HG03159 (cell line): ENCODE measurements around the gene HDDC2.

Source experiments
- ATAC-seq: cut with Tn5 transposase; IDR thresholded peaks from one replicate; pipeline ENCODE4 v1.9.1; 2021; ENCODE audit warnings: mild to moderate bottlenecking, moderate library complexity; ENCODE audit not compliant: unreplicated experiment

Gene HDDC2

GRCh38 chr6:125245109-125245508 is 56.7 kb downstream of the HDDC2 start:
- ATAC-seq = no peak

GRCh38 chr6:125237764-125238163 is 64.0 kb downstream of the HDDC2 start:
- ATAC-seq = no peak

- no peak for ATAC-seq
These were observed 65.0 kb downstream of the HDDC2 start for GRCh38 chr6:125236536-125237327.

- no peak for ATAC-seq
These were observed 68.6 kb downstream of the HDDC2 start for GRCh38 chr6:125233202-125233601.

GRCh38 chr6:125232466-125232865 is 69.3 kb downstream of the HDDC2 start:
- ATAC-seq = no peak

- no peak for ATAC-seq
These were observed 70.0 kb downstream of the HDDC2 start for GRCh38 chr6:125231574-125232343.

- ATAC-seq = no peak
These were observed 70.6 kb downstream of the HDDC2 start for GRCh38 chr6:125231133-125231532.

DNA sequence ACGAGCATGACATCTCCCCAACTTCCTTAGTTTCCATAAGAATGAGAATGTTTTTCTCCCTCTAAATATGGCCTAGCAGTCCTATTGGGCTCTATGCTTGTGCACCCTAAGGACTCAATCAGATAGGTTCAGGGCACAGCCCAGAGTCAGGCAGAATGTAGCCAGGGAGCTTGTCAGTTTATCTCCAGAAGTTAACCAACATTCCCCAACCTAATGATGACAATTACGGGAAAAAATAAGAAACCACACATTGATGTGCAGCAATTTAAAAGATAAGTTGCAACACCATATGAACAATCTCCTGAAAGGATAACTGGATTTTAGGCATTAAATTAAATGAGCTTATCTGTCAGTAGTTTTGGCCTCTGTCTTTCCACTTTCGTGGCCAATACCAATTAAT is 71.1 kb downstream of the HDDC2 start:
- no peak for ATAC-seq

DNA sequence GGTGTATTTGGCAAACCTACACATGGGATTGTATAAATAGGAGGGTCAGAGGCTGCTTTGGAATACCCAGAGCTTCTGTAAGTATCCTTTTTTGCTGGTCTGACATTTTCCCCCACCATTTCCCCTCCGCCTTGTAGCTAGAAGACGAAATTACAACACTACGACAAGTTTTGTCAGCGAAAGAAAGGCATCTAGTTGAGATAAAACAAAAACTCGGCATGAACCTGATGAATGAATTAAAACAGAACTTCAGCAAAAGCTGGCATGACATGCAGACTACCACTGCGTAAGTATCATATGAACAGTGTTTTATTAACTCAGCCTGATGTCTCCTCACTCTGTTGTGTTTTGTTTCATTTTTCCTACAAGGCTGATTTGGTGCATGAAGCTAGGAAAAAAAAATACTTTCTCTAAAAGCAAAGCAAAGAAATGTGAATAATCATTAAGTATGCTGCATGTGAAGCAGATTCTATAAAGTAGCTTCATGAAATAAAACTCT is 72.7 kb downstream of the HDDC2 start:
- ATAC-seq = no peak

DNA sequence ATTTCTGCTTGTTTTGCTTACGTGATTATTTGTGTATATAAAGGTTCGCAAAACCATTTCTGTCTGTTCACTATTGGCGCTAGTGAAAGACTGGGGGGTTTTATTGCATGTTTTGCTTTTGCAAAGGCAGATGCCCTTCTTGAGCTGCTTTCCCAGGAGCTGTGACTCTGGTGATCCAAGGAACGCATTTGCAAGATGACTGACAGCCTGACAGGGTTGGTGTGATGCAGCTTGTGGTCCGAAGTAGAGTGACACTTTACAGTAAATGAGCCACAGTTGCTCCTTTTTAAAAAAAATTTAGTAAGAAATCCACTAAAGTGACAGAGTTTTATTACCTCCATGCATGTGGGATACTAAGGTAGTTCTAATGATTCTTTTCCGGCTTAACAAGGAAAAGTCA is 74.5 kb downstream of the HDDC2 start:
- no peak for ATAC-seq
